Pancreas (tissue), 10 donors: ENCODE results near the gene DOCK3. TPM values are rescaled to one million over a fixed set of nuclear protein-coding genes. Genes with fewer than 3 reads are reported as not detected.

Source experiments
- ATAC-seq, 4 donors: fragments of 200-7000 bp; cut with Tn5 transposase; one replicate each; pipeline versions ENCODE4 v1.8.0 to v1.9.1; 2020; ENCODE audit warnings: mild to moderate bottlenecking in 4 of 4, moderate library complexity in 4 of 4
- DNase-seq, 6 donors: peaks; one replicate each; pipeline ENCODE4 v3.0.0-alpha.2; 2020
- FAIRE-seq: peaks from 2 replicates; lab custom pipeline; 2012; peaks lifted over from hg19 to GRCh38; lab: Jason Lieb, UNC
- H3K27ac ChIP-seq, 4 donors: fragments of 200-600 bp; sonication (generic); 1 replicate in 3 of 4; 2 replicates in 1 of 4; pipeline versions ENCODE4 v1.5.0 to v1.8.0; 2020
- H3K27me3 ChIP-seq, 4 donors: fragments of 200-600 bp; one replicate each; pipeline ENCODE4 v1.8.0; 2021
- H3K36me3 ChIP-seq, 3 donors: fragments of 200-600 bp; sonication (generic) in 1 of 3; one replicate each; pipeline versions ENCODE4 v1.5.0 to v1.8.0; 2020 to 2021
- H3K4me1 ChIP-seq, 3 donors: fragments of 200-600 bp; one replicate each; pipeline ENCODE4 v1.8.0; 2021
- H3K4me3 ChIP-seq, 4 donors: fragments of 200-600 bp; sonication (generic) in 2 of 4; one replicate each; pipeline versions ENCODE4 v1.5.0 to v1.8.0; 2020 to 2021
- H3K9me3 ChIP-seq, 4 donors: fragments of 200-600 bp; one replicate each; pipeline ENCODE4 v1.8.0; 2021
- WGBS, 2 donors: extraction: QIAGEN DNeasy Blood & Tissue Kit; methylation state at CpG; one replicate each; pipeline ENCODE4 v1.1.7; 2013; 5-methylcytosine and 5-hydroxymethylcytosine counted together
- intact Hi-C, 3 donors: fragments of 100-400 bp; cut with DNase I; formaldehyde crosslinking; loops; one replicate each; pipeline versions ENCODE4 v1.11.1 to v1.14.2; 2022
- polyA plus RNA-seq, 2 donors: library from polyadenylated mRNA; stranded (reverse); fragments of 200-250 nt; gene quantifications; one replicate each; pipeline ENCODE4 v1.2.3, GENCODE V29; 2013
- total RNA-seq, 6 donors: library from RNA; stranded (reverse); fragmentation: NEBNext Ultra II Directional in 4 of 6; extraction: Animal tissue kit (Norgen Biotek cat#: 25700) in 4 of 6; gene quantifications; one replicate each; pipeline versions ENCODE4 v1.2.1 to v1.2.4, GENCODE V29; 2021 to 2023
- TF ChIP-seq, protein P1 (sequence below), 4 donors: fragments of 200-600 bp; sonication (generic) in 3 of 4; IDR thresholded peaks; one replicate each; pipeline versions ENCODE4 v1.5.0 to v1.8.0; 2021; ENCODE audit warnings: antibody characterized with exemption in 4 of 4
- donor health status: healthy with polysubstance abuse.
- donor health status: DM: no; HTN: no; CAD: no; lungs with moderate emphysema.
- donor health status: DM: no; HTN: no; CAD: no.
- donor health status: control.
- donor health status: control.
- donor health status: Bipolar disorder and iron deficiency.
- donor health status: DM: yes; HTN: yes; CAD: no.
- donor health status: DM: no; HTN: no; CAD: no.
- donor health status: DM: no; HTN: no; CAD: no.
- donor health status: DM: yes; HTN: yes; CAD: no.

DOCK3 gene
- total and polyA plus RNA-seq, 8 donors = 0.09 to 1.5 (median 0.36) TPM

DNA sequence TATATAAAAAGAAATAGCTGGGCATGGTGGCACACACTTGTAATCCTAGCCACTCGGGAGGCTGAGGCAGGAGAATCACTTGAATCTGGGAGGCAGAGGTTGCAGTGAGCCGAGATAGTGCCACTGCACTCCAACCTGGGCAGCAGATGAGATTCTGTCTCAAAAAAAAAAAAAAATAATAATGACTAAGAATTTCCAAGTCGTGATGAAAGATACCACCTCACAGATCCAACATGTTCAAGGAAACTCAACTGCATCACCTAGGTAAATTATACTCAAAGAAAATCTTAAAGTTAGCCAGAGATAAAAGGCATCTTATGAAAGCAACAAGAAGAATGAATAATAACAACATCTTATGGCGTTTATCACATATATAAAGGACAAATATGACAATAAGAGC is 50.1 kb downstream of the DOCK3 start:
- FAIRE-seq = no peak
- 70 to 82% methylated on average over 4 of the region's 4 CpGs for WGBS, 2 donors
- no peak for ATAC-seq
- H3K4me1 ChIP-seq = no peaks in the 10 kb centered on the region
- no peaks in the 10 kb centered on the region for H3K9me3 ChIP-seq
- no peak overlapping the region for H3K4me3 ChIP-seq
- no peaks in the 10 kb centered on the region for H3K27me3 ChIP-seq
- intact Hi-C loops = no loop called here
- H3K27ac ChIP-seq = no peak overlapping the region
- no peaks in the 10 kb centered on the region for H3K36me3 ChIP-seq
- DNase-seq = no peak
- TF ChIP-seq, protein P1, sequence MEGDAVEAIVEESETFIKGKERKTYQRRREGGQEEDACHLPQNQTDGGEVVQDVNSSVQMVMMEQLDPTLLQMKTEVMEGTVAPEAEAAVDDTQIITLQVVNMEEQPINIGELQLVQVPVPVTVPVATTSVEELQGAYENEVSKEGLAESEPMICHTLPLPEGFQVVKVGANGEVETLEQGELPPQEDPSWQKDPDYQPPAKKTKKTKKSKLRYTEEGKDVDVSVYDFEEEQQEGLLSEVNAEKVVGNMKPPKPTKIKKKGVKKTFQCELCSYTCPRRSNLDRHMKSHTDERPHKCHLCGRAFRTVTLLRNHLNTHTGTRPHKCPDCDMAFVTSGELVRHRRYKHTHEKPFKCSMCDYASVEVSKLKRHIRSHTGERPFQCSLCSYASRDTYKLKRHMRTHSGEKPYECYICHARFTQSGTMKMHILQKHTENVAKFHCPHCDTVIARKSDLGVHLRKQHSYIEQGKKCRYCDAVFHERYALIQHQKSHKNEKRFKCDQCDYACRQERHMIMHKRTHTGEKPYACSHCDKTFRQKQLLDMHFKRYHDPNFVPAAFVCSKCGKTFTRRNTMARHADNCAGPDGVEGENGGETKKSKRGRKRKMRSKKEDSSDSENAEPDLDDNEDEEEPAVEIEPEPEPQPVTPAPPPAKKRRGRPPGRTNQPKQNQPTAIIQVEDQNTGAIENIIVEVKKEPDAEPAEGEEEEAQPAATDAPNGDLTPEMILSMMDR (IDR thresholded peaks at IDR 0.05) = no peak

DNA sequence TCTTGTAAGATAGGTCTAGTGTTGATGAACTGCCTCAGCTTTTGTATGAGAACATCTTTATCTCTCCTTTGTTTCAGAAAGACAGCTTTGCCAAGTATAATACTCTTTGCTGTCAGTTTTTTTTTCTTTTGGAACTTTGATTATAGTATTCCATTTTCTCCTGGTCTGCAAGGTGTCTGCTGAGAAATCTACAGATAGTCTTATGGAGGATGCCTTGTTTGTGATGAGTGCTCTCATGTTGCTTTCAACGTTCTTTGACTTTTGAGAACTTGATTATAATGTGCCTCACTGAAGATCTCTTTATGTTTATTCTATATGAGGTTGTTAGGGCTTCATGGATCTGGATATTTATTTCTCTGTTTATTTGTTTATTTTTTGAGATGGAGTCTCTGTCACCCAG is 60.3 kb downstream of the DOCK3 start:
- intact Hi-C loops = no loop called here

DNA sequence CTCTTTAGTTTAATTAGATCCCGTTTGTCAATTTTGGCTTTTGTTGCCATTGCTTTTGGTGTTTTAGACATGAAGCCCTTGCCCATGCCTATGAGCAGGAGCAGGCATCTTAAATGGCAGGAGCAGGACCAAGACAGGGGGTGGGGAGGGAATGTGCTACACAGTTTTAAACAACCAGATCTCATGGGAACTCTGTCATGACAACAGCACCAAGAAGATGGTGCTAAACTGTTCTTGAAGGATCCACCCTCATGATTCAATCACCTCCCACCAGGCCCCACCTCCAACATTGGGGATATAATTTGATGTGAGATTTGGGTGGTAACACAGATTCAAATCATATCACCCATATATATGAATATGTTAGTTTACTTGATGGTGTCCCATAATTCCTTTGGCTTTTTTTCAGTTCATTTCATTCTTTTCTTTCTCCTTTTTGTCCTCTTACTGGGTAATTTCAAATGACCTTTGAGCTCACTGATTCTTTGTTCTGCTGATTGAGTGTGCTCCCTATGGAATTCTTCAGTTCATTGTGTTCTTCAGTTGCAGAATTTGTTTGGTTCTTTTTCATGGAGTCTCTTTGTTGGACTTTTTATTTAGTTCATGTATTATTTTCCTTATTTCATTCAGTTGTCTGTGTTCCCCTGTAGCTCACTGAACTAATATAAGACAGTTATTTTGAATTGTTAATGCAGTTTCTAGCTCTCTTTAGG is 62.6 kb downstream of the DOCK3 start:
- no peak for FAIRE-seq
- H3K27me3 ChIP-seq = no peaks in the 10 kb centered on the region
- no peaks in the 10 kb centered on the region for H3K9me3 ChIP-seq
- intact Hi-C loops = no loop called here
- no peak overlapping the region for H3K27ac ChIP-seq
- no peak overlapping the region for H3K4me3 ChIP-seq
- TF ChIP-seq, protein P1 (IDR thresholded peaks at IDR 0.05) = no peak
- WGBS, 2 donors = 53 to 57% methylated on average over 1 of the region's 1 CpG
- no peak for ATAC-seq
- DNase-seq = no peak
- H3K4me1 ChIP-seq = no peaks in the 10 kb centered on the region
- no peaks in the 10 kb centered on the region for H3K36me3 ChIP-seq

More for the DNA sequence above, 60.3 kb downstream of the DOCK3 start:
- no peaks in the 10 kb centered on the region for H3K9me3 ChIP-seq
- ATAC-seq (no peak), DNase-seq (no peak), FAIRE-seq (no peak)
- H3K4me1 ChIP-seq = no peaks in the 10 kb centered on the region
- H3K4me3 ChIP-seq = no peak overlapping the region
- H3K27me3 ChIP-seq = no peaks in the 10 kb centered on the region
- H3K27ac ChIP-seq = no peak overlapping the region
- no peaks in the 10 kb centered on the region for H3K36me3 ChIP-seq
- WGBS, 2 donors = 0 to 9% methylated on average over 1 of the region's 1 CpG
- TF ChIP-seq, protein P1 (IDR thresholded peaks at IDR 0.05) = no peak

DNA sequence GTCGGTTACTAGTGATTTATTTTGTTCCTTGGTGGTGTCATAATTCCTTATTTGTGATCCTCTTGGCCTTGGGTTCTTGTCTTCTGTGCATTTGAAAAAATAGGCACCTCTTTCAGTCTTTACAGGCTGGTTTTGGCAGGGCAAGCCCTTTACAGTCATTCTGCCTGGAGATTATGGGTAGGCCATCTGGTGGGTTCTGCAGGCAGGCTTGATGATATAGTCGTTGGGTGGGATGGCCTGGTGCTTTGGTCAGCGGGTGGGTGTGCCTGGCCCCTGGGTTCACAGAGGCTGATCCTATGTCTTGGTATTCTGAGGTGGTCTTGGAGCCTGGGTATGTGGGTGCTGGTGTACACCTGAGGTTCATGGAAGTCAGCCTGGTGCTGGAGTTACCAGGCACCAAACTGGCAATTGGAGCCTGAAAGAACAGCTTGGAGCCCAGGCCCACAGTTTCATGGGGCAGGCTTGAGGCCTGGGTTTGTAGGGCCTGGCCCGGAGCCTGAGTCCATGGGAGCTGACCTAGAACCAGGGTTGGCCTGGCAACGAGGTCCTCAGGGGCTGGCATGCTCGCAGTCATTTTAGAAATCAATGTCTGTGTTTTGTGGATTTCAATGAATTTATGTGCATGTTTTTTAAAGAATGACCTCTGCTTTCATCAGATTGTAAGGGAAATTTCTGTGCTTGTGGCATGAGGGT is 63.3 kb downstream of the DOCK3 start:
- DNase-seq (no peak), FAIRE-seq (no peak), ATAC-seq (no peak)
- 67 to 73% methylated on average over 6 of the region's 6 CpGs for WGBS, 2 donors
- H3K27ac ChIP-seq = no peak overlapping the region
- H3K36me3 ChIP-seq = no peaks in the 10 kb centered on the region
- TF ChIP-seq, protein P1 (IDR thresholded peaks at IDR 0.05) = no peak
- no peaks in the 10 kb centered on the region for H3K9me3 ChIP-seq
- H3K4me1 ChIP-seq = no peaks in the 10 kb centered on the region
- no peak overlapping the region for H3K4me3 ChIP-seq
- H3K27me3 ChIP-seq = no peaks in the 10 kb centered on the region
- intact Hi-C loops = no loop called here

DNA sequence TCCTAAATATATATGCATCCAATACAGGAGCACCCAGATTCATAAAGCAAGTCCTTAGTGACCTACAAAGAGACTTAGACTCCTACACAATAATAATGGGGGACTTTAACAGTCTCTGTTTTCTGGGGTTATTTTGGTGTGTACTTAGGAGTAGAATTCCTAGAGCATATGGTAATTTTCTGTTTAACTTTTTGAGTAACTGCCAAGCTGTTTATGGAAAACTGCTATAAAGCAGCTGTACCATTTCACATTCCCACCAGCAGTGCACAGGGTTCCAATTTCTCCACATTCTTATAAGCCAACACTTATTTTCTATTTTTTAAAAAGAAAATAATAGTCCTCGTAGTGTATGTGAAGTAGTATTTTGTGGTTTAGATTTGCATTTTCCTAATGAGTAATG is 68.9 kb downstream of the DOCK3 start:
- intact Hi-C loops = no loop called here
- Histone ChIP-seq H3K9me3 (no peaks in the 10 kb centered on the region), H3K36me3 (no peaks in the 10 kb centered on the region), H3K27ac (no peak overlapping the region), H3K4me1 (no peaks in the 10 kb centered on the region), H3K27me3 (no peaks in the 10 kb centered on the region), H3K4me3 (no peak overlapping the region)
- TF ChIP-seq, protein P1 (IDR thresholded peaks at IDR 0.05) = no peak
- FAIRE-seq (no peak), DNase-seq (no peak), ATAC-seq (no peak)
- WGBS, 2 donors = 67 to 73% methylated on average over 1 of the region's 1 CpG
